Chondrocyte (in vitro differentiated cells): Measurements from ENCODE around the gene DNAI1. TPM values are rescaled to one million over a fixed set of nuclear protein-coding genes. Genes with fewer than 3 reads are reported as not detected.

Experiments used
- DNase-seq: peaks from one replicate; pipeline ENCODE4 v3.0.0; 2021; ENCODE audit warnings: mixed read lengths, low spot score
- H3K27ac Mint-ChIP-seq: one replicate; pipeline ENCODE4 v1.8.0; 2021; ENCODE audit warnings: mild to moderate bottlenecking, moderate library complexity, mixed read lengths; ENCODE audit not compliant: unreplicated experiment
- H3K27me3 Mint-ChIP-seq: 2 replicates; pipeline ENCODE4 v1.8.0; 2021; ENCODE audit warnings: low read depth, mixed read lengths
- H3K36me3 Mint-ChIP-seq: 2 replicates; pipeline ENCODE4 v1.8.0; 2021; ENCODE audit warnings: low read depth, mixed read lengths
- H3K4me1 Mint-ChIP-seq: 2 replicates; pipeline ENCODE4 v1.8.0; 2021; ENCODE audit warnings: low read depth, mild to moderate bottlenecking, mixed read lengths
- H3K4me3 Mint-ChIP-seq: one replicate; pipeline ENCODE4 v1.8.0; 2021; ENCODE audit warnings: mild to moderate bottlenecking, moderate library complexity, mixed read lengths; ENCODE audit not compliant: unreplicated experiment
- H3K9me3 Mint-ChIP-seq: 2 replicates; pipeline ENCODE4 v1.8.0; 2021; ENCODE audit warnings: low read depth, mixed read lengths
- CTCF ChIP-seq: fragments of 200-600 bp; sonication (generic); IDR thresholded peaks from 2 replicates; pipeline ENCODE4 v1.5.0; 2021; ENCODE audit warnings: antibody characterized with exemption, mild to moderate bottlenecking, moderate library complexity
- total RNA-seq: library from RNA; stranded (reverse); gene quantifications from 3 replicates; pipeline ENCODE4 v1.2.1, GENCODE V29; 2021

The DNAI1 gene
- total RNA-seq, 1 donor from 2014 or later: 0.25 TPM

GRCh38 chr9:34419716-34420504 lies 38.7 kb upstream of the DNAI1 start:
- H3K4me1 Mint-ChIP-seq: peaks cover 5% of the 10 kb centered on the region
- H3K27ac Mint-ChIP-seq: no peak overlapping the region
- no peak for DNase-seq
- H3K9me3 Mint-ChIP-seq: no peaks in the 10 kb centered on the region
- no peak overlapping the region for H3K4me3 Mint-ChIP-seq
- no peak for TF ChIP-seq CTCF
- H3K27me3 Mint-ChIP-seq: no peaks in the 10 kb centered on the region
- peaks cover 6% of the 10 kb centered on the region for H3K36me3 Mint-ChIP-seq

- Mint-ChIP-seq H3K4me1 (peaks cover 25% of the 10 kb centered on the region), H3K27ac (no peak overlapping the region), H3K4me3 (no peak overlapping the region), H3K27me3 (no peaks in the 10 kb centered on the region), H3K36me3 (peaks cover 6% of the 10 kb centered on the region), H3K9me3 (no peaks in the 10 kb centered on the region)
- no peak for TF ChIP-seq CTCF
- no peak for DNase-seq
Measured at GRCh38 chr9:34426347-34427074, 32.1 kb upstream of the DNAI1 start.

- H3K4me1 Mint-ChIP-seq: peaks cover 29% of the 10 kb centered on the region
- H3K4me3 Mint-ChIP-seq: no peak overlapping the region
- no peaks in the 10 kb centered on the region for H3K27me3 Mint-ChIP-seq
- H3K36me3 Mint-ChIP-seq: peaks cover 4% of the 10 kb centered on the region
- no peak for TF ChIP-seq CTCF
- H3K27ac Mint-ChIP-seq: peak overlapping the region; percentile 33
- DNase-seq: no peak
- H3K9me3 Mint-ChIP-seq: no peaks in the 10 kb centered on the region
Measured at GRCh38 chr9:34428325-34428958, 30.2 kb upstream of the DNAI1 start.

- Mint-ChIP-seq H3K9me3 (no peaks in the 10 kb centered on the region), H3K27me3 (no peaks in the 10 kb centered on the region), H3K4me3 (no peak overlapping the region), H3K27ac (no peak overlapping the region), H3K4me1 (peaks cover 29% of the 10 kb centered on the region), H3K36me3 (no peaks in the 10 kb centered on the region)
- peak; percentile 13 for TF ChIP-seq CTCF
- no peak for DNase-seq
Measured at GRCh38 chr9:34430843-34431437, 27.7 kb upstream of the DNAI1 start.

- Mint-ChIP-seq H3K27me3 (no peaks in the 10 kb centered on the region), H3K36me3 (no peaks in the 10 kb centered on the region), H3K9me3 (no peaks in the 10 kb centered on the region), H3K4me1 (peaks cover 29% of the 10 kb centered on the region), H3K27ac (no peak overlapping the region), H3K4me3 (no peak overlapping the region)
- TF ChIP-seq CTCF: no peak
- no peak for DNase-seq
Measured at GRCh38 chr9:34431667-34432066, 26.9 kb upstream of the DNAI1 start.
